Loucy (cell line): ENCODE measurements around the gene FITM1.
A peak's percentile ranks its signal among the peaks of the same experiment; 100 is the strongest.

Experiments used
- H2AFZ ChIP-seq: fragments of 200-600 bp; sonication (generic); 2 replicates; pipeline ENCODE4 v1.6.0; 2016; ENCODE audit warnings: antibody characterized with exemption, mild to moderate bottlenecking, low read length, moderate library complexity
- H3F3A ChIP-seq: fragments of 200-600 bp; 2 replicates; pipeline ENCODE4 v1.6.0; 2016; ENCODE audit warnings: antibody characterized with exemption, low read depth, mild to moderate bottlenecking
- H3K27me3 ChIP-seq: fragments of 200-600 bp; sonication (generic); 2 replicates; pipeline ENCODE4 v1.6.1; 2014; ENCODE audit warnings: low read length, mild to moderate bottlenecking; ENCODE audit not compliant: insufficient read depth, poor library complexity, severe bottlenecking
- H3K36me3 ChIP-seq: fragments of 200-600 bp; sonication (generic); 2 replicates; pipeline ENCODE4 v1.6.1; 2016; ENCODE audit warnings: low read length; ENCODE audit not compliant: insufficient read depth
- H3K4me1 ChIP-seq: fragments of 200-600 bp; sonication (generic); 2 replicates; pipeline ENCODE4 v1.5.1; 2014; ENCODE audit warnings: low read length, mild to moderate bottlenecking; ENCODE audit not compliant: insufficient read depth, poor library complexity, severe bottlenecking
- H3K4me2 ChIP-seq: fragments of 200-600 bp; sonication (generic); 2 replicates; pipeline ENCODE4 v1.6.0; 2014; ENCODE audit warnings: antibody characterized with exemption, low read length, low read depth, mild to moderate bottlenecking; ENCODE audit not compliant: poor library complexity, severe bottlenecking
- H3K4me3 ChIP-seq: fragments of 200-600 bp; sonication (generic); 2 replicates; pipeline ENCODE4 v1.5.1; 2014; ENCODE audit warnings: low read length, mild to moderate bottlenecking, mixed read lengths; ENCODE audit not compliant: poor library complexity, severe bottlenecking
- H3K79me2 ChIP-seq: fragments of 200-600 bp; sonication (generic); 2 replicates; pipeline ENCODE4 v1.6.1; 2014; ENCODE audit warnings: low read length; ENCODE audit not compliant: insufficient read depth
- H3K9ac ChIP-seq: fragments of 200-600 bp; sonication (generic); 2 replicates; pipeline ENCODE4 v1.6.0; 2014; ENCODE audit warnings: mild to moderate bottlenecking, low read depth, low read length, moderate library complexity; ENCODE audit not compliant: poor library complexity, severe bottlenecking
- H3K9me2 ChIP-seq: fragments of 200-600 bp; sonication (generic); replicated peaks from 2 replicates; pipeline ENCODE4 v1.6.1; 2016; ENCODE audit warnings: low read depth, low read length, mixed read lengths
- H3K9me3 ChIP-seq: fragments of 200-600 bp; sonication (generic); 2 replicates; pipeline ENCODE4 v1.6.1; 2014; ENCODE audit warnings: mild to moderate bottlenecking, antibody characterized with exemption, low read length, low read depth; ENCODE audit not compliant: insufficient read depth
- H4K20me1 ChIP-seq: fragments of 200-600 bp; sonication (generic); 2 replicates; pipeline ENCODE4 v1.6.0; 2014; ENCODE audit warnings: antibody characterized with exemption, low read length, mild to moderate bottlenecking; ENCODE audit not compliant: insufficient read depth, poor library complexity, severe bottlenecking
- EZH2phosphoT487 ChIP-seq: fragments of 200-600 bp; IDR thresholded peaks from 2 replicates; pipeline ENCODE4 v1.6.1; 2018; ENCODE audit warnings: antibody characterized with exemption, mild to moderate bottlenecking, moderate library complexity, borderline replicate concordance
- TF ChIP-seq, protein P1 (sequence below): fragments of 200-600 bp; sonication (generic); conservative IDR thresholded peaks from 2 replicates; pipeline ENCODE4 v1.5.1; 2014; ENCODE audit warnings: mild to moderate bottlenecking, antibody characterized with exemption, low read length

FITM1 gene

DNA sequence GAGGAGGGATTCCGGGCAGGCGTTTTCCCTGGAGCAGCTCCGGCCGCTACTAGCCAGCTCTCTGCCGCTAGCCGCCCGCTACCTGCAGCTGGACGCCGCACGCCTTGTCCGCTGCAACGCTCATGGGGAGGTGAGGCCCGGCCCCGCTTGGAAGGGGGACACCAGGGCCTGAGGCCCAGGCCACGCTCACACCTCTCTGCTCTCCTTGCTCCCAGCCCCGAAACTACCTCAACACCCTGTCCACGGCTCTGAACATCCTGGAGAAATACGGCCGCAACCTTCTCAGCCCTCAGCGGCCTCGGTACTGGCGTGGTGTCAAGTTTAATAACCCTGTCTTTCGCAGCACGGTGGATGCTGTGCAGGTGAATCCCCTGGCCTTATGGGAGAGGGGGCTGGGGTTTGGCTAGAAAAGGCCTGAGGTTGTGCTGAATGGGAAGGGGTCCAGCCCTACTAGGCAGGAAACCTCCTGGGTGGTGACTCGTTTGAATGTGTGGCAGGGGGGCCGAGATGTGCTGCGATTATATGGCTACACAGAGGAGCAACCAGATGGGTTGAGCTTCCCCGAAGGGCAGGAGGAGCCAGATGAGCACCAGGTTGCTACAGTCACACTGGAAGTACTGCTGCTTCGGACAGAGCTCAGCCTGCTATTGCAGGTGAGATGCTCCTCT is 17.4 kb downstream of the FITM1 start:
- 0 out of 2 replicates have a peak, but pooled peaks cover 2% of the 10 kb centered on the region for H3F3A ChIP-seq
- H3K9me2 ChIP-seq = no peaks in the 10 kb centered on the region
- H3K9ac ChIP-seq = peak overlapping the region; percentile 95
- peaks cover 70% of the 10 kb centered on the region for H3K79me2 ChIP-seq
- no peaks in the 10 kb centered on the region for H3K27me3 ChIP-seq
- peak overlapping the region; percentile 100 for H3K4me3 ChIP-seq
- TF ChIP-seq, protein P1, sequence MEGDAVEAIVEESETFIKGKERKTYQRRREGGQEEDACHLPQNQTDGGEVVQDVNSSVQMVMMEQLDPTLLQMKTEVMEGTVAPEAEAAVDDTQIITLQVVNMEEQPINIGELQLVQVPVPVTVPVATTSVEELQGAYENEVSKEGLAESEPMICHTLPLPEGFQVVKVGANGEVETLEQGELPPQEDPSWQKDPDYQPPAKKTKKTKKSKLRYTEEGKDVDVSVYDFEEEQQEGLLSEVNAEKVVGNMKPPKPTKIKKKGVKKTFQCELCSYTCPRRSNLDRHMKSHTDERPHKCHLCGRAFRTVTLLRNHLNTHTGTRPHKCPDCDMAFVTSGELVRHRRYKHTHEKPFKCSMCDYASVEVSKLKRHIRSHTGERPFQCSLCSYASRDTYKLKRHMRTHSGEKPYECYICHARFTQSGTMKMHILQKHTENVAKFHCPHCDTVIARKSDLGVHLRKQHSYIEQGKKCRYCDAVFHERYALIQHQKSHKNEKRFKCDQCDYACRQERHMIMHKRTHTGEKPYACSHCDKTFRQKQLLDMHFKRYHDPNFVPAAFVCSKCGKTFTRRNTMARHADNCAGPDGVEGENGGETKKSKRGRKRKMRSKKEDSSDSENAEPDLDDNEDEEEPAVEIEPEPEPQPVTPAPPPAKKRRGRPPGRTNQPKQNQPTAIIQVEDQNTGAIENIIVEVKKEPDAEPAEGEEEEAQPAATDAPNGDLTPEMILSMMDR = no peak
- TF ChIP-seq EZH2phosphoT487 = no peak
- H3K4me1 ChIP-seq = peaks cover 30% of the 10 kb centered on the region
- H3K4me2 ChIP-seq = peak overlapping the region; percentile 100
- no peaks in the 10 kb centered on the region for H3K9me3 ChIP-seq
- peaks cover 27% of the 10 kb centered on the region; the same call in 1 of the 2 replicates for H3K36me3 ChIP-seq
- no peak overlapping the region for H2AFZ ChIP-seq
- peaks cover 29% of the 10 kb centered on the region for H4K20me1 ChIP-seq

DNA sequence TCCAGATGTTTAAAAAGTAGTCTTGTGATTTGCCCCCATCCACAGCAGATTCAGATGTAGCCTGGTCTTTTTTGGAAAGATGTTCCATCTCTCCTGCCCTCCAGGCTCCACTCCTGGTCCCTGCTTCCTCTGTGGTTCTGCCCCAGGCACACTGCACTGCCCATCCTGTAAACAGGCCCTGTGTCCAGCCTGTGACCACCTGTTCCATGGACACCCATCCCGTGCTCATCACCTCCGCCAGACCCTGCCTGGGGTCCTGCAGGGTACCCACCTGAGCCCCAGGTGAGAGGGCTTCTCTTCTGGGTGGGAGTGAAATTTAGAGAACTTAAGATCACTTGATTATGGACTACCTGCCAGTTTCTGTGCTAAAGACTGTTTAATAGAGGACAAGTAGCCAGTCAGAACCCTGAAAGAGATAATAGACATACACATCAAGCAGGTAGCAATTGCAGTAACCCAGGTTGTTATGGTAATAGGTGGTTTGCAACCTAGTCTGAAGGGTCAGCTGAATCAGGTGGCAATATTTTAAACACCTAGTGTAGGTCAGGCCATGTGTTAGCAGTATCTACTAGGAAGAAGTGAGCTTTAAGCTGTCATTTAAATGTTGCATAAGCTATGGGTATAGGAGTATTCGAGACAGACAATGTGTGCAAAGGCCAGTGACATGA is 19.0 kb downstream of the FITM1 start:
- 0 out of 2 replicates have a peak, but pooled peaks cover 2% of the 10 kb centered on the region for H3F3A ChIP-seq
- no peaks in the 10 kb centered on the region for H3K27me3 ChIP-seq
- H3K36me3 ChIP-seq = peaks cover 27% of the 10 kb centered on the region; the same call in 1 of the 2 replicates
- H3K9me2 ChIP-seq = no peaks in the 10 kb centered on the region
- H3K4me2 ChIP-seq = peak overlapping the region; percentile 19
- no peaks in the 10 kb centered on the region for H3K9me3 ChIP-seq
- no peak overlapping the region for H3K9ac ChIP-seq
- H3K4me1 ChIP-seq = peaks cover 30% of the 10 kb centered on the region
- H3K79me2 ChIP-seq = peaks cover 59% of the 10 kb centered on the region
- H4K20me1 ChIP-seq = peaks cover 29% of the 10 kb centered on the region
- no peak overlapping the region for H3K4me3 ChIP-seq
- TF ChIP-seq, protein P1 = no peak
- TF ChIP-seq EZH2phosphoT487 = no peak
- no peak overlapping the region for H2AFZ ChIP-seq

DNA sequence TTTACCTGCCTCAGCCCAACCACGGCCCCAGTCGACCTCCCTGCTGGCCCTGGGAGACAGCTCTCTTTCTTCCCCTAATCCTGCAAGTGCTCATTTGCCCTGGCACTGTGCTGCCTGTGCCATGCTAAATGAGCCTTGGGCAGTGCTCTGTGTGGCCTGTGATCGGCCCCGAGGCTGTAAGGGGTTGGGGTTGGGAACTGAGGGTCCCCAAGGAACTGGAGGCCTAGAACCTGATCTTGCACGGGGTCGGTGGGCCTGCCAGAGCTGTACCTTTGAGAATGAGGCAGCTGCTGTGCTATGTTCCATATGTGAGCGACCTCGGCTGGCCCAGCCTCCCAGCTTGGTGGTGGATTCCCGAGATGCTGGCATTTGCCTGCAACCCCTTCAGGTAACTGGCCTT is 19.6 kb downstream of the FITM1 start:
- Histone ChIP-seq H4K20me1 (peaks cover 29% of the 10 kb centered on the region), H3K4me1 (peaks cover 25% of the 10 kb centered on the region), H3K4me2 (no peak overlapping the region), H2AFZ (no peak overlapping the region), H3F3A (0 out of 2 replicates have a peak, but pooled peaks cover 2% of the 10 kb centered on the region), H3K4me3 (no peak overlapping the region), H3K79me2 (peaks cover 53% of the 10 kb centered on the region), H3K9ac (no peak overlapping the region), H3K27me3 (no peaks in the 10 kb centered on the region), H3K36me3 (peaks cover 33% of the 10 kb centered on the region; the same call in 1 of the 2 replicates), H3K9me2 (no peaks in the 10 kb centered on the region), H3K9me3 (no peaks in the 10 kb centered on the region)
- TF ChIP-seq, protein P1 = no peak
- TF ChIP-seq EZH2phosphoT487 = no peak
